ENCODE measurements around the gene GPD1.
"Not testable (repeated sequence)": the region's sequence is repeated elsewhere in the genome, so short reads cannot be mapped to it uniquely, and the experiment has no call there.

Gene GPD1

DNA sequence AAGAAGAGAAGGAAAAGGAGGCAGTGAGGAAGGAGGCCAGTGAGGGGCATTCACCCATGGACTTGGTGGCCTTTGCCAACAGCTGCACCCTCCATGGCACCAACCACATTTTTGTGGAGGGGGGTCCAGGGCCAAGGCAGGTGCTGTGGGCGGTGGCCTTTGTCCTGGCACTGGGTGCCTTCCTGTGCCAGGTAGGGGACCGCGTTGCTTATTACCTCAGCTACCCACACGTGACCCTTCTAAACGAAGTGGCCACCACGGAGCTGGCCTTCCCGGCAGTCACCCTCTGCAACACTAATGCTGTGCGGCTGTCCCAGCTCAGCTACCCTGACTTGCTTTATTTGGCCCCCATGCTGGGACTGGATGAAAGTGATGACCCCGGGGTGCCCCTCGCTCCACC lies 30.1 kb upstream of the GPD1 start:
- DNase-seq (ENCODE audit: low spot score), result no peak

DNA sequence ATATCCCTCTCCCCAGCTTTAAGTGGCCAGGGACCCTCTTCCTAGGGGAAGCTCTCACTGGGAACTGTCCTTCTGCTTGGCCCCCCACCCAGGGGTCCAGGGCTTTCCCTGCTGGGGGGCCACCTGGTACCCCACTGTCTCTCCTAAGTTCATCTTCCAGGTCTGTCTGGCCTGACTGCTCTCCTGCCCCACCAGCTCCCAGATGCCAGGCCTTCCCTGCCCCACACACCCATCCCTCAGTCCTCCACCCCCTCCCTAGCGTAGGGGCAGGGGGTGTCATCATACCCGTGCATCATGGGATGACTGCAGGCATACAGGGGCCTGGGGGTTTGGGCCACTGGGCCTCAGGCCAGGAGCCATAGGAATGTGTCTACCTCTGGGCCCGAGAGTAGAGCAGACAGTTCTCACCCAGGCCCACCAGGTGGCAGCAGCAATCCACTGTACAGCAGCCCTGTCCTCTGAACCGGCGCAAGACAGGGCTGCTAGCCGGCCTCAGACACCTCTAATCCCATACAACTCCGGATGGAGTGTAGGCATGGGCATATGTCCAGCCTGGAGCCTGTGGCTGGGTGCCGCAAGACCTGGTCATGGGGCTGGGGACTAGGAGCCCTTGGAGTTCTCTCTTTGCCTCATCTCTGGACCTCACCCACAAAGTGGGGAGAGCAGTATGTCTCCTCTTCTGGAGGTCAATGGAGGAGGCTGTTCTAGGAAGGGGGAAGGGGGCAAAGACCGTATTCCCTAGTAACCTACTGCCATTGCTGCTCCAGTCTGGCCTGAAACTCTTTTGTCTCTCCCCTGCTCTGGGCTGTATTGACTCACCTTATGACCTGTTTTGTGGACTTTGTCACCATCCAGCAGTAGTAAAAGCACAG lies 28.6 kb upstream of the GPD1 start:
- DNase-seq (ENCODE audit: low spot score), result peak; percentile 92

- no peak for DNase-seq (ENCODE audit: low spot score)
Observed at GRCh38 chr12:50075808-50076170, 28.0 kb upstream of the GPD1 start.

DNA sequence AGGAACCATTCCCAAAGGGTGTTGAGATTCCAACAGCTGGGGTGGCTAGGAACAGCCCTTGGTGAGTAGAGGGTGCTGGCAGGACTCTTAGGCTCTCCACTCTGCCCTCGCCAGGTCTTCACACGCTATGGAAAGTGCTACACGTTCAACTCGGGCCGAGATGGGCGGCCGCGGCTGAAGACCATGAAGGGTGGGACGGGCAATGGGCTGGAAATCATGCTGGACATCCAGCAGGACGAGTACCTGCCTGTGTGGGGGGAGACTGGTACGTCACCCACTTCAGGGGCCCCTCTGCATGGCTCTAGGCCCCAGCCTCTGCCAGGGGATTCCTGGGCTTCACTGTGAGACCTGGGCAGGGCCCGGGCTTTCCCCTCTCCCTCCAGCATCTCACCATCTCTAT lies 26.7 kb upstream of the GPD1 start:
- DNase-seq (ENCODE audit: low spot score), result no peak

DNA sequence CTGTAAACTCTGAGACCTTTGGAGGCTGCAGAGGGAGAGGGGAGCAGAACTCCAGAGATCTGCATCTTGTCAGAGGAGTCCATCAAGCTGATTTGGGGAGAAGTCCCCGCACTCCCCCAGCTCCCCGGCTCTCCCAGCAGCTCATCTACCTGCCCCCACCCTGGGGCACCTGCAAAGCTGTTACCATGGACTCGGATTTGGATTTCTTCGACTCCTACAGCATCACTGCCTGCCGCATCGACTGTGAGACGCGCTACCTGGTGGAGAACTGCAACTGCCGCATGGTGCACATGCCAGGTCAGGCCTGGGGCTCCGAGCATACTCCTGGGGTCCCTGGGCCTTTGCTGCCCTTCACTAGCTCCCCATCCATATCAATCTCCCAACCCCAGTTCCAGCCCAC lies 25.5 kb upstream of the GPD1 start:
- no peak for DNase-seq (ENCODE audit: low spot score)

GRCh38 chr12:50079771-50080170 lies 24.0 kb upstream of the GPD1 start:
- DNase-seq (ENCODE audit: low spot score), result no peak

DNA sequence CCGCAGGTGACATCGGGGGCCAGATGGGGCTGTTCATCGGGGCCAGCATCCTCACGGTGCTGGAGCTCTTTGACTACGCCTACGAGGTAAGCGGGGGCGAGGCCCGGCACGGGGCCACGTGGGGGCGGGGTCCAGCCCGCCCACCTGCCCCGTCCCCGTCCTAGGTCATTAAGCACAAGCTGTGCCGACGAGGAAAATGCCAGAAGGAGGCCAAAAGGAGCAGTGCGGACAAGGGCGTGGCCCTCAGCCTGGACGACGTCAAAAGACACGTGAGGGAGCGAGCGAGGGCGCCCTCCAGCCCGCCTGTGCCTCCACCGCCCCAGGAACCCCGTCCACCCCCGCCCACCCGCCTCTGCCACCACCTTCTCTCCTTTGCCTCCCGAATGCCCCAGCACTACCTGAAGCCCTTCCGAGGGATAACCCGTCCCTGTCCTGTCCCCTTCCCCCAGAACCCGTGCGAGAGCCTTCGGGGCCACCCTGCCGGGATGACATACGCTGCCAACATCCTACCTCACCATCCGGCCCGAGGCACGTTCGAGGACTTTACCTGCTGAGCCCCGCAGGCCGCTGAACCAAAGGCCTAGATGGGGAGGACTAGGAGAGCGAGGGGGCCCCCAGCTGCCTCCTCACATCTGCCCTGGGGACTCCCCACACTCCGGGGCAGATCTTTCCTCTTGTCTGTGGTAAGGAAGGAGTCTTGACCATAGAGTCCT lies 22.6 kb upstream of the GPD1 start:
- DNase-seq (ENCODE audit: low spot score), result no peak

DNA sequence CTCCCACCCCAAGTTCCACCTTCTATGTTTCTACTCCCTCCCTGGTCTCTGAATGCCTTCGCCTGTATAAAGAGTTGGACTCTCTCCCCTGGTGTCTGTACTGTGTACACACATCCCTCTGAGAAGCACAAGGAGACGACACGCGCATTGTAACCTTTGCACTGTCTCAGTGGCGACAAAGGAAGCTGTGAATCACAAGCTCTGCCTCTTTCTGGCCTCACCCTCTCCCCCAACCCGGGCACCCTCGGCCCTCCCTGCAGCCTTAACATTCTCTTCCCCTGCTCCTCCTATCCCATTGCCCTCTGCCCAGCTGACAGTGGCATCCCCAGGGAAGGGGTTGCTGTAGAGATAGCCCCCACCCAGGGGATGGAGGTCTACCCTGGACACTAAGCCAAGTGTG lies 21.2 kb upstream of the GPD1 start:
- peak; percentile 56 for DNase-seq (ENCODE audit: low spot score)

- no peak for DNase-seq (ENCODE audit: low spot score)
Observed at GRCh38 chr12:50083301-50083700, 20.5 kb upstream of the GPD1 start.

DNA sequence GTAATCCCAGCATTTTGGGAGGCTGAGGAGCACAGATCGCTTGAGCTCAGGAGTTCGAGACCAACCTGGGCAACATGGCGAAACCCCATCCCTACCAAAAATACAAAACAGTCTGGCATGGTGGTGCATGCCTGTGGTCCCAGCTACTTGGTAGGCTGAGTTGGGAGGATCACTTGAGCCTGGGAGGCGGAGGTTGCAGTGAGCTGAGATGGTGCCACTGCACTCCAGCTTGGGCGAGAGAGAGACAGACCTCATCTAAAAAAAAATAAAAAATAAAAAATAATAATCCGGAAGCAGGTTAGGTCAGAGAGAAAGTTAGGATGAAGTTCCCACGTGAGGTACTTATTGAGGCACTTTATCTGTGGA lies 19.4 kb upstream of the GPD1 start:
- DNase-seq (ENCODE audit: low spot score), result not testable (repeated sequence)

DNA sequence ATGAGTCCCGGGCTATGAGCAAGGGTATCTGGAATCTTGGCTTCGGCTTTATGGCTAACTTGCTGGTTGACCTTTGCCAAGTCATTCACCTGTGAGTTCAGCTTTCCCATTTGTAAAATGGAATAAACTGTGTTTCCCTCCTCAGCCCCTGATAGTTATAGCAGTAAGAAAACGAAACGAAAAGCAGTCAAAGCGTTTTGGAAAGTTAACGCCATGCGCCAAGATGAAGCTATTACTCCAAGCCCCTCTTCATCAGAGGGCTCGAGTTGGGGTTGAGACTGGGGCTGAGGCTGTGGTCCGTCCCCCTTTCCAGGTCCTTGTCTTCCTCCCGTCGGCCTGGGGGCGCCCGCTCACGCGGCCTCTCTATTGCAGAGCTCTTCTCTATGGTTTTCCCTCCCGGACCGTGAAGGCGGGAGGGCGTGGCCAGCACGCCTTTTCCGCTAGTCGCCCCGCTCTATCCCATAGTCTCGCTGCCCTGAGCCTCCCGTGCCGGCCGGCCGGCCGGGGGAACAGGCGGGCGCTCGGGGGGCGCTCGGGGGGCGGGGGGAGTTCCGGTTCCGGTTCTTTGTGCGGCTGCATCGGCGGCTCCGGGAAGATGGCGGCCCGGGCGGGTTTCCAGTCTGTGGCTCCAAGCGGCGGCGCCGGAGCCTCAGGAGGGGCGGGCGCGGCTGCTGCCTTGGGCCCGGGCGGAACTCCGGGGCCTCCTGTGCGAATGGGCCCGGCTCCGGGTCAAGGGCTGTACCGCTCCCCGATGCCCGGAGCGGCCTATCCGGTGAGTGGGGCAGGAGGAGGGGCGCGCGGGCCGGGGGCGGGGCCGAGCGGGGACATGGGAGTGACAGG lies 18.8 kb upstream of the GPD1 start, which contains the start of gene SMARCD1:
TSS of gene SMARCD1 (plus strand) at position 568 of the 840 bp plus-strand sequence. CDS start at position 596, 28 bp downstream.
- peak; percentile 96 for DNase-seq (ENCODE audit: low spot score)

DNA sequence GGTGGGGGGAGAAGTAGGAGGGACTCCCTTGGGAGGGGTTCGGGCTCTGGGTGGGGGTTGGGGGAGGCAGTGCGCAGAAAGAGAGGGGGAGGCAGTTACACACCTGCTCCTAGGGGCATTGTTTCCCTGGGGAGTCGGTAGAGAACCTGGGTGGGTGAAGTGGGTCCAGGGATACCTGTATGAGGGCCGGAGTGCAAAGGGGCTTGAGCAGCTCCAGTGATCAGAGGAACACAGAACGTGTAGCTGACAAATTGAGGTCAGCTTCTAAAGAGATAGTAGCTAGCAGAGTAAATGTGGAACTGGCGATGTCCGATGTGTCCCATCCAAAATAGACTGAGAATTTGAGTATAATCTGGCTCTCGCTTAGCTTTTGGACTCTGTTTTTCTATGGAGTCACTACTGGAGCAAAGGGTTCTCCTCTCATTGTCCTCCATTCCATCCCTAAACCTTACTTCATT lies 18.2 kb upstream of the GPD1 start:
- DNase-seq (ENCODE audit: low spot score), result no peak

DNA sequence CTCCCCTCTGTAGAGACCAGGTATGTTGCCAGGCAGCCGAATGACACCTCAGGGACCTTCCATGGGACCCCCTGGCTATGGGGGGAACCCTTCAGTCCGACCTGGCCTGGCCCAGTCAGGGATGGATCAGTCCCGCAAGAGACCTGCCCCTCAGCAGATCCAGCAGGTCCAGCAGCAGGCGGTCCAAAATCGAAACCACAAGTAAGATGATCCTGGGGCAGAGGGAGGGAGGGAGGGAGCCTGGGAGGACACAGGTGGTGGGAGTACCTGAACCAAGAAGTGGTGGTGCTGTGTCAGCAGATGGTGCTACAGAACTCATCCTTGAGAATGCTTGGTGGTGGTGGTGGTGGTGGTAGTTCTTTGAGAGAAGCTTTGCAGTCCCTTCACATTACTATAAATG lies 17.7 kb upstream of the GPD1 start:
- no peak for DNase-seq (ENCODE audit: low spot score)

- DNase-seq (ENCODE audit: low spot score), result no peak
Observed at GRCh38 chr12:50087151-50087550, 16.7 kb upstream of the GPD1 start.

DNA sequence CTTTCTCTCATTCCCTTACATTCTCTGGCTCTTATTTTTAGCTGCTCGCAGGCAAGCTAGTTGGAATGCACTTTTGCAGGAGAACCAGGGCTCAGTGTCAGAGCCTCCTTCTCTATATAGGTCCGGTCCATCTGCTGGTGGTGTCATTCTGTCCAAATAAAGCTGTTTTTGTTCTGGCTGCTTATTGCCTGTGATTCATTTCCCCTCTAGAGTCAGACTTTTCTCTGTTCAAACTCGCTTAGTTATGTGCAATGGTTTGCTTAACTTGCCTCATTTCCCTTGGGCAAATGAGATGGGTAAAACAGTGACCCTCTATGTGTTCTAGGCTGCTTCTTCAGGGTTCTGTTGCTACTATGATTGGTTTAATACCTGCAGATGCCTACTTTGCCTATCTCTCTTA lies 15.8 kb upstream of the GPD1 start:
- no peak for DNase-seq (ENCODE audit: low spot score)

- DNase-seq (ENCODE audit: low spot score), result peak; percentile 82
Observed at GRCh38 chr12:50088577-50089335, 15.1 kb upstream of the GPD1 start.

DNA sequence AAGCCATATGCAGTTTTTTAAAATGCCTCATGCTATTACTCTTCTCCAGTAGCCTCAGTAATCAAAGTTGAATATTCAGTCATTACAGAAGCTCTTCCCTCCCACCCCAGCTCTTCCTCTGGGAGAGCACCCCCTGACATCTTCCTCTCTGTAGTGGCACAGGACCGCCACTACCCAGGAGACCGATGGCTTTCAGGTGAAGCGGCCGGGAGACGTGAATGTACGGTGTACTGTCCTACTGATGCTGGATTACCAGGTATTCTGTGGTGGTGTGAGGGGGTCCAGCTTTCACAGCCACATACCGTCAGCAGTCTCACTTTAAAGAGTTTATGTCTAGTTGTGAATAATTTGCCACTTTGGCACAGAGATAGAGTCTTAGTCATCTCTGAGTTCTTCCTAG lies 14.1 kb upstream of the GPD1 start:
- no peak for DNase-seq (ENCODE audit: low spot score)

DNA sequence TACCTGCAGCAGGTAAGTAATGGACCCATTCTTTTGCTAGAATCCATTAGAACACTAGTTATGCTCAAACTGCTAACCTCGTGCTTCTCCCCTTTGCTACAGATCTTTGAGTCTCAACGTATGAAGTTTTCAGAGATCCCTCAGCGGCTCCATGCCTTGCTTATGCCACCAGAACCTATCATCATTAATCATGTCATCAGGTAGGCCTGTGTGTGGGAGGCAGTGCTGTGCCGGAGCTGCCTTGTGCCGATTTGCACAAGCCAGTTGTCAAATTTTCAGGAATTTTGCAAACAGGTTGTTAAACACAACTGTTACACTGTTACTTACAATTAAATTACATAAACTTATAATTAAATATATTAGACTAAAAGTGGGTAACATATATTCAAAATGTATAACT lies 13.4 kb upstream of the GPD1 start:
- no peak for DNase-seq (ENCODE audit: low spot score)

GRCh38 chr12:50097952-50098351 lies 5.9 kb upstream of the GPD1 start:
- DNase-seq (ENCODE audit: low spot score), result no peak

DNA sequence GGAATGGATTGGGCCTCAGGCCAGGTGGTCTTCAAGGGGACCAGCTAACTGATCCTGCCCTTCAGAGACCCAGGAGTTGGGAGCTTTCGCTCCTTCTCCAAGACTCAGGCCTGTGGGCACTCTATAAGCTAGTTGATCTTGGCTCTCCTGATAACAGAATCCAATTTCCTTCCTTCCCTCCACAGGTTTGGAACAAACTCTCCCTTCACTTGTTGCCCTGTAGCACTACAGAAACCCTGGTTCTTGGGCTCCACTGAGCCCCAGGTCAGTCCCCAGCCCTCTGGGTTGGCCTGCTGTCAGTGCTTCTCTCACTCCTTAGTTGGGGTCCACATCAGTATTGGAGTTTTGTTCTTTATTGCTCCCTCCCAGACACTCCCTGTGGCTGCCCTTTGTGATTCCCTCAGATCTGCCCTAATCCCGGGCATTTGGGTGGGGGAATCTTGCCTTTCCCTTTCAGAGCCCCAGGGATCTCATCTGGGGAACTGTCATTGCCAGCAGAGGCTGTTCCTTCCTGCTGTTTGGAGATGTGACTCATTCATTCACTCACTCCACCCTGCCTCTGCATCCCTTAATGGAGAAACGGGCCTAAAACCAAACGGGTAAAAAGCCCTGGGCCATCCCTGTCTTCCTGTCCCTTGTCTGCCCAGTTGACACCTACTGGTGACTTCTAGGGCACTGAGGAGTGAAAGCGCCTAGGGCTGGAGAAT lies 4.4 kb upstream of the GPD1 start:
- no peak for DNase-seq (ENCODE audit: low spot score)

DNA sequence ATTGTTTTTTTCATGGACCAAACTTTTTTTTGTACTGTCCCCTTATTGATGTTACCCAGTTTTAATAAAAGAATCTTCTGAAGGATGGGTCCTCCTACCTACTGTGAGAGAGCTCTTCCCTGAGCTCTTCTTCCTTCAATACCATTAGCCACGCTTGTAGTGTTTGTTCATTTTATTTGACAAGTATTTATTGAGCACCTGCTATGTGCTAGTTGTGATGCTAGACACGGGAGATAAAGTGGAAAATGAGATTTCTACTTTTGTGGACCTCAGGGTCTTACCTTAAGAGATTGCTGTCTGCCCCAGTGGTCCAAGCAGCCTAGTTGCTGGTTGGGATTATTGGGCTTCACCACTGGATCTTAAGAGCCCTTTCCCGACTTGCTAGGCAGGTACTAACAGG lies 3.2 kb upstream of the GPD1 start:
- no peak for DNase-seq (ENCODE audit: low spot score)
